ENCODE measurements around the gene KMT5B. TPM values are rescaled to one million over a fixed set of nuclear protein-coding genes. Genes with fewer than 3 reads are reported as not detected.

Gene KMT5B
- total and polyA plus RNA-seq, 10 donors, result 12.3 to 52.8 (median 40.6) TPM

GRCh38 chr11:68224606-68225005 is 11.5 kb upstream of the KMT5B start:
- WGBS, 5 donors, result 88 to 92% (median 90%) methylated on average over 9 to 11 of the region's 11 CpGs

GRCh38 chr11:68223275-68223674 is 10.2 kb upstream of the KMT5B start:
- no peaks in the 10 kb centered on the region for H3K36me3 ChIP-seq
- H3K27me3 ChIP-seq (replicated peaks in 1 of 7), result no peaks in the 10 kb centered on the region
- intact Hi-C loops (cut with DNase I; ENCODE audit: low total_unique reads), result no loop called here
- 62 to 83% (median 77%) methylated on average over 6 of the region's 6 CpGs for WGBS, 5 donors
- no peak overlapping the region for H3K4me3 ChIP-seq
- peaks cover 0 to 6% (median under 1%) of the 10 kb centered on the region in 8 donors for H3K9me3 ChIP-seq
- no peak for TF ChIP-seq CTCF (IDR thresholded peaks at IDR 0.05 in 8 of 11, conservative IDR thresholded peaks at IDR 0.05 in 3 of 11)
- no peak for TF ChIP-seq POLR2A (IDR thresholded peaks at IDR 0.05)
- no peak for TF ChIP-seq POLR2AphosphoS5 (IDR thresholded peaks at IDR 0.05)
- no peak for DNase-seq
- H3K27ac ChIP-seq, result no peak overlapping the region
- no peaks in the 10 kb centered on the region for H3K4me1 ChIP-seq

More at GRCh38 chr11:68224606-68225005, 11.5 kb upstream of the KMT5B start:
- no peak overlapping the region for H3K4me3 ChIP-seq
- DNase-seq, result no peak
- intact Hi-C loops (cut with DNase I; ENCODE audit: low total_unique reads), result no loop called here
- no peaks in the 10 kb centered on the region for H3K4me1 ChIP-seq
- no peak overlapping the region for H3K27ac ChIP-seq
- H3K9me3 ChIP-seq, result peaks cover 4 to 19% (median 13%) of the 10 kb centered on the region in 8 donors
- H3K36me3 ChIP-seq, result no peaks in the 10 kb centered on the region
- no peak for TF ChIP-seq POLR2AphosphoS5 (IDR thresholded peaks at IDR 0.05)
- TF ChIP-seq CTCF (IDR thresholded peaks at IDR 0.05 in 8 of 11, conservative IDR thresholded peaks at IDR 0.05 in 3 of 11), result no peak
- no peak for TF ChIP-seq POLR2A (IDR thresholded peaks at IDR 0.05)
- no peaks in the 10 kb centered on the region for H3K27me3 ChIP-seq (replicated peaks in 1 of 7)

GRCh38 chr11:68221406-68221805 is 8.3 kb upstream of the KMT5B start:
- H3K9me3 ChIP-seq, result no peaks in the 10 kb centered on the region
- WGBS, 5 donors, result 68 to 91% (median 82%) methylated on average over 4 to 5 of the region's 5 CpGs
- no peaks in the 10 kb centered on the region for H3K27me3 ChIP-seq (replicated peaks in 1 of 7)
- H3K4me3 ChIP-seq, result no peak overlapping the region
- H3K36me3 ChIP-seq, result no peaks in the 10 kb centered on the region
- intact Hi-C loops (cut with DNase I; ENCODE audit: low total_unique reads), result no loop called here
- TF ChIP-seq CTCF (IDR thresholded peaks at IDR 0.05 in 8 of 11, conservative IDR thresholded peaks at IDR 0.05 in 3 of 11) (no peak), POLR2AphosphoS5 (IDR thresholded peaks at IDR 0.05) (no peak), POLR2A (IDR thresholded peaks at IDR 0.05) (no peak)
- H3K27ac ChIP-seq, result no peak overlapping the region
- H3K4me1 ChIP-seq, result no peaks in the 10 kb centered on the region
- DNase-seq, result no peak

GRCh38 chr11:68216171-68216938 is 3.3 kb upstream of the KMT5B start:
- Histone ChIP-seq H3K27ac (no peak overlapping the region), H3K36me3 (no peaks in the 10 kb centered on the region), H3K27me3 (replicated peaks in 1 of 7) (peaks cover 0 to 12% (median 0%) of the 10 kb centered on the region in 7 donors), H3K4me3 (no peak overlapping the region), H3K9me3 (no peaks in the 10 kb centered on the region), H3K4me1 (peaks cover 7 to 31% (median 24%) of the 10 kb centered on the region in 6 donors)
- intact Hi-C loops (cut with DNase I; ENCODE audit: low total_unique reads), result no loop called here
- 82 to 93% (median 85%) methylated on average over 16 to 22 of the region's 22 CpGs for WGBS, 5 donors
- DNase-seq, result no peak
- TF ChIP-seq POLR2A (IDR thresholded peaks at IDR 0.05) (no peak), CTCF (IDR thresholded peaks at IDR 0.05 in 8 of 11, conservative IDR thresholded peaks at IDR 0.05 in 3 of 11) (no peak), POLR2AphosphoS5 (IDR thresholded peaks at IDR 0.05) (no peak)
